Inferior parietal cortex (tissue), 1 donor: ENCODE measurements around the gene RAD52.

Experiments used
- DNase-seq: peaks from one replicate; pipeline ENCODE4 v3.0.0-alpha.2; 2016; ENCODE audit errors: extremely low spot score

Gene RAD52

DNA sequence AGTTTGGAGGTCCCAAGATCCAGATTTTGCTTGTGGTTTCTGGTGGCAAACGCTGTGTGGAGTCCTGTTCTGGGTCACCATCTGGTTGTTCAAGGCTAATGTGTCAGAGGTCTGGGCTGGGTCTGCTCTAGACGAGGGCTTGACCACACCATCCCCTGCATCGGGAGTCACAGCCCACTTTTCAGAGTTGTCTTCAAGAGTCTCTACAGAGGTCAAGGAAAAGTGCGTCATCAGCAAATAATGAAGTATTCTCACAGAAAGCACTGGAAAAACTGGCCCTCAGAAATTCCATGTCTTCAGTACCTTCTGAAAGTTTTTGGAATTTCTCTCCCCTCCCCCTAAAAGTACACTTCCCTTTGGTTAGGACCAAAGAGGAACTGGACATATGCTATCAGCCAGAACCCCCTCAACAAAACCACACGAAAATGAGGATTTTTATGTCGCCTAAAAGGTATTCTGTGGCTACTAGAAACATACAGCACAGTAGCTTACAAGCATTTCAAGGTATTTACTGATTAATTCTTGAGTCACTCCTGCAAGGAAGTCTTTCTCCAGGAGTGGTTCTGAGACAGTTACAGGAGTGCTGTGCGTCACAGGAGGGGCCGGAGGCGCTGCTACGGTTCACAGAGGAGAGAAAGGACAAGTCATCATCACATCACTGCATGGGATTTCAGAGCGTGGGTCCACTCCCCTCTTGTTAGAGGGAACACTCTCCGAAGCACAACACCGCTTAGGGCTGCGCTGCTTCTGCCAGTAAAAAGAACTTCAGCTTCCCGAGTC is 35.4 kb downstream of the RAD52 start:
- no peak for DNase-seq

DNA sequence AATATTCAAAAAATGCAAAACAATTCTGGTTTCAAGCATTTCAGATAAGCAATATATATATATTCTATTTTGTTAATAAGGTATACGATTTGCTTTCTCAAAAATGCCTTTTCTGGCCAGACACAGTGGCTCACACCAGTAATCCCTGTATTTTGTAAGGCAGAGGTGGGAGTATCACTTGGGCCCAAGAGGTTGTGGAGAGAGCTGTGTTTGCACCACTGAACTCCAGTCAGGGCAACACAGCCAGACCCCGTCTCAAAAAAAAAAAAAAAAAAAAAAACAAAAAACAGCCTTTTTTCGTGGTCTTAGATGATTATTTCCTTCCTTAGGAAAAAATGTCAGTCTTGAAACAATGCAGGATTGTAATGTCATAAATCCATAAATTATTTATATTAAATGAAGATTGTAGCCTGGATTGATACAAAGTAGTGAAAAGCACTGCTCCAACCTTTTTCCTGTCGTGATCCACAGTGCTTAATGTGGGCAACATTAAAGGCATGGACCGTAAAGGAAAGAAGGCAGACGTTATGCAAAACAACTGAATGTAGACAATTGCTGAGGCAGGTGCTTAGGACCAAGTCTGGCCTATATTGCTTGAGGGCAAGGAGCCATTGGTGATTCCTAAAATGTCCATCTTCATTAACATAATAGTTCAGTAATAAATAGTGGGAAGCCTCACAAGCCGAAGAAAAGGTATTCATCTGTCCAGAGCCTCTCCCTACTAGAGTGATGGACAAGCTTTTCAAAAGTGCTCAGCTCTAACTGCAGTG is 36.8 kb downstream of the RAD52 start:
- no peak for DNase-seq

GRCh38 chr12:911191-911826 is 38.2 kb downstream of the RAD52 start:
- no peak for DNase-seq

GRCh38 chr12:910416-910815 is 39.1 kb downstream of the RAD52 start:
- DNase-seq, result no peak

- no peak for DNase-seq
These were observed 39.6 kb downstream of the RAD52 start for GRCh38 chr12:909861-910260.

DNA sequence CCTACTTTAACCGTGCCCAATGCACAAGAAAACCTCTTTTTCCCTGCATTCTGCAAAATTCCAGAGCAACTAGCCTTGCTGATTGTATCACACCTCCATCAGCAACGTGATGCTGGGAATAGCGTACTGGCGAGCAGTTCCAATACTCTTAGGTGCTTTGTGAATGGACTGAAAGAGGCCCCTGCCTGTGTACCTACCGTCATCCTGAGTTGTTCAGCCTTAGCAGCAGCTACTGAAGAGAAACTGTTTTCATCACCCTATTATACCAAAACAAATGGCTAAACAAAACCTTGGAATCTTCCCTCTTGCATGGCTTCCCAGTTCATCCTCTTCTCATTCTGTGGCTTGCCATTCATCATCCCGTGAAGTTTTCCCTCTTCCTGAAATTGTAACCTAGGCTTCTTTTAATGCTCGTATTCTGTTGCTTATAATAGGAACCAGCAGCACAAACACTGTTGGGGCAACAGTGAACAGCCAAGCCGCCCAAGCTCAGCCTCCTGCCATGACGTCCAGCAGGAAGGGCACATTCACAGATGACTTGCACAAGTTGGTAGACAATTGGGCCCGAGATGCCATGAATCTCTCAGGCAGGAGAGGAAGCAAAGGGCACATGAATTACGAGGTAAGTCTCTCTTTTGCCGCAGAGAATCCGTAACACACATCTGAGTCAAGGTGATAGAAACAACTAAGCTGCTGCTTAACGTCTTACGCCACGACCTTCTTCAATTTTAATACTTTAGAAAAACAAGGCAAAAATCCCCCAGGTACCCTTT is 41.9 kb downstream of the RAD52 start:
- DNase-seq, result no peak

- DNase-seq, result no peak
These were observed 43.4 kb downstream of the RAD52 start for GRCh38 chr12:906062-906585.

- DNase-seq, result no peak
These were observed 44.0 kb downstream of the RAD52 start for GRCh38 chr12:905261-906031.

- no peak for DNase-seq
These were observed 45.5 kb downstream of the RAD52 start for GRCh38 chr12:904010-904414.

GRCh38 chr12:903055-903454 is 46.4 kb downstream of the RAD52 start:
- no peak for DNase-seq

GRCh38 chr12:902581-902980 is 46.9 kb downstream of the RAD52 start:
- no peak for DNase-seq

DNA sequence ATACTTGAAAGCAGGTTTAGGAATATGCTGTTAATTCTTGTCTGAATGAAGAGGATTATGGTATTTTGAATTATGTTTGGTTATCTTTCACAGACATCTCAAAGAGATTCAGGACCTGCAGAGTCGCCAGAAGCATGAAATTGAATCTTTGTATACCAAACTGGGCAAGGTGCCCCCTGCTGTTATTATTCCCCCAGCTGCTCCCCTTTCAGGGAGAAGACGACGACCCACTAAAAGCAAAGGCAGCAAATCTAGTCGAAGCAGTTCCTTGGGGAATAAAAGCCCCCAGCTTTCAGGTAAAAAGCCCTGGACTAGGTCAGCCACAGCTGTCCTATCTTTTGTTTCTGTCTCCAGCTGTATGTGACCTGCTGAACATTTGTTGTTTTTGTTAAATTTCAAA is 52.1 kb downstream of the RAD52 start:
- no peak for DNase-seq

DNA sequence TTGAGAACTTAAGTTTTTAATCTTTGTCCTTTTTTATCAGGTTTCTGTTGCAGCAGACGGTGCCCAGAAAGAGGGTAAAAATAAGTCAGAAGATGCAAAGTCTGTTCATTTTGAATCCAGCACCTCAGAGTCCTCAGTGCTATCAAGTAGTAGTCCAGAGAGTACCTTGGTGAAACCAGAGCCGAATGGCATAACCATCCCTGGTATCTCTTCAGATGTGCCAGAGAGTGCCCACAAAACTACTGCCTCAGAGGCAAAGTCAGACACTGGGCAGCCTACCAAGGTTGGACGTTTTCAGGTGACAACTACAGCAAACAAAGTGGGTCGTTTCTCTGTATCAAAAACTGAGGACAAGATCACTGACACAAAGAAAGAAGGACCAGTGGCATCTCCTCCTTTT is 53.5 kb downstream of the RAD52 start:
- DNase-seq, result no peak

DNA sequence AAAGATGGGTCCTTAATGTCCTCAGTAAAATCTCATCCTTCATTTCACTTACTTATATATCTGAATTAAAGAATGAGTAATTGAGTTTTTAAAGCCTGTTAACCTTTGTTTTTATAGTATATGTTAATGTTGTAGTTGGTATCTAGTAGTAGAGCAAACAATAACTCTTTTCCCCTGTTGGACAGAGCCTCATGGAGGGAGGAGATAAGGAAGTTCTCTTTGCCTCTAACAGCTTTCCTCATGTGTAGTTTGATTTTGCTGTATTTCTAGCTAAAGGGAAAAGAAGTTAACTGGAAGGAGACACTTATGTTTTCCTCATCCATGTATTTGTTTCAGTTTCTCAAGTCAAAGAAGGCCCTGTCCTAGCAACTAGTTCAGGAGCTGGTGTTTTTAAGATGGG is 55.3 kb downstream of the RAD52 start:
- no peak for DNase-seq

GRCh38 chr12:886206-886605 is 63.3 kb downstream of the RAD52 start:
- no peak for DNase-seq

DNA sequence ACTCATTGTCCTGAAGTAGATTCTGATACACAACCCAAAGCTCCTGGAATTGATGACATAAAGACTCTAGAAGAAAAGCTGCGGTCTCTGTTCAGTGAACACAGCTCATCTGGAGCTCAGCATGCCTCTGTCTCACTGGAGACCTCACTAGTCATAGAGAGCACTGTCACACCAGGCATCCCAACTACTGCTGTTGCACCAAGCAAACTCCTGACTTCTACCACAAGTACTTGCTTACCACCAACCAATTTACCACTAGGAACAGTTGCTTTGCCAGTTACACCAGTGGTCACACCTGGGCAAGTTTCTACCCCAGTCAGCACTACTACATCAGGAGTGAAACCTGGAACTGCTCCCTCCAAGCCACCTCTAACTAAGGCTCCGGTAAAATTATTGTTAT is 63.8 kb downstream of the RAD52 start:
- no peak for DNase-seq

- DNase-seq, result no peak
These were observed 64.6 kb downstream of the RAD52 start for GRCh38 chr12:884746-885414.

GRCh38 chr12:880656-881055 is 68.8 kb downstream of the RAD52 start:
- DNase-seq, result no peak

DNA sequence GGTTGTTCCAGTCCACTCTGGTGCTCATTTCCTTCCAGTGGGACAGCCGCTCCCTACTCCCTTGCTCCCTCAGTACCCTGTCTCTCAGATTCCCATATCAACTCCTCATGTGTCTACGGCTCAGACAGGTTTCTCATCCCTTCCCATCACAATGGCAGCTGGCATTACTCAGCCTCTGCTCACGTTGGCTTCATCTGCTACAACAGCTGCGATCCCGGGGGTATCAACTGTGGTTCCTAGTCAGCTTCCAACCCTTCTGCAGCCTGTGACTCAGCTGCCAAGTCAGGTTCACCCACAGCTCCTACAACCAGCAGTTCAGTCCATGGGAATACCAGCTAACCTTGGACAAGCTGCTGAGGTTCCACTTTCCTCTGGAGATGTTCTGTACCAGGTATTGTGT is 69.9 kb downstream of the RAD52 start:
- DNase-seq, result no peak

GRCh38 chr12:873954-874353 is 75.5 kb downstream of the RAD52 start:
- DNase-seq, result no peak
